MV-4-11 (cell line): Measurements from ENCODE around the gene COX10.
"Not testable (repeated sequence)": the region's sequence is repeated elsewhere in the genome, so short reads cannot be mapped to it uniquely, and the experiment has no call there.

Experiments
- DNase-seq: peaks from one replicate; lab custom pipeline; 2025; lab: John Stamatoyannopoulos, UW

Gene COX10

GRCh38 chr17:14179951-14180350 is 110.6 kb downstream of the COX10 start:
- not testable (repeated sequence) for DNase-seq

GRCh38 chr17:14182084-14182483 is 112.8 kb downstream of the COX10 start:
- DNase-seq = not testable (repeated sequence)

DNA sequence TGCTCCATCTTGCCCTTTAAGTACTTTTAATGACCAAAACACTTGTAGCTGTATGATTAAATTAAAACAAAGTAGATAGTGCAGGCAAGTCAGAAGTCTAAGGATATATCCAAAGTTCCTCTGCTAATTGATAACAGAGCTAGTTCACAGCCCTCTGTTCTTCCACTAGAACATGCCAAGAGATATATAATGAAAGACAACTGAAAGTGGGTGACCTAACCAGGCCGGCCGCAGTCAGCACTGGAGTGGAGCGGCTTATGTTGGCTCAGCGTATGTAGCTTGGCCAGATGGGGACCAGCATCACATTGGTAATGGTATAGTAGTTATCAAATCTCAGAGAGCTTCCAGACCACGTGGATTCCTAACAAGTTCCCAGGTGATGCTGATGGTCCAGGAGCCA is 115.2 kb downstream of the COX10 start:
- DNase-seq = not testable (repeated sequence)

DNA sequence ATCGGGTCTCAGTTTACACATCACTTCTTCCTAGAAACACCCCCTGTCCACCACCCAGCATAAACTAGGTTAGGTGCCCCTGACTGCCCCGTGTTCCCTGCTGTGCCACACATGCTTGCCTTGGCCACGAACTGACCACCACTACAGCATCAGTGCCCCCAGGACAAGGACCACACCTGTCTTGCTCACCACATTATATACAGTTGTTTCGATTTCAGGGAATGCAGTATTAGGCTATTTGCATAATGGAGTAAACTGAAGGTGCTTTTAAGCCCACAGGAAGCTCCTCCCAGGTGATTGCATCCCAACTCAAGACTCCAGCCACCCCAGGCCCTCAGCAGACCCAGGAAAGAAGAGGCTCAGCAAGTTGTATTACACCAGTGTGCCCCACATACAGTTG is 117.1 kb downstream of the COX10 start:
- DNase-seq = not testable (repeated sequence)

DNA sequence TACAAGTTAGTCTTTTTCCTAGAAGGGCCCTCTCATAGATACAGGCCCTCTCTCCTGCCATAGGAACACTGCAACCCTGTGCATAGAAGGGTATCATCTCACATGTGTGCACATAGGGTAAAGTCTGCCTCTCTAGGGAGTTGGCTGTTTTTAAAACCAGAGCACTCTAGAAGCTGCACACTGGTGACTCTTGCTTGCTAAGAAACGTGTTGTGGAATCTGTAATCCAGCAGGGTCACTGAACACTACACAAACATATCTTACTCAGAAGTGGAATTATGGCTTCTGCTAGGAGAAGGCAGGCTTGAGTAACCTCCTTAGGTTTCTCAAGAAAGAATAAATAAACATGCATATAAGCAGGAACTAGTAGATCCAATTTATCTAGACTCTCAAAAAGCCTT is 121.5 kb downstream of the COX10 start:
- not testable (repeated sequence) for DNase-seq

- not testable (repeated sequence) for DNase-seq
These were observed 122.2 kb downstream of the COX10 start for GRCh38 chr17:14191469-14191868.

DNA sequence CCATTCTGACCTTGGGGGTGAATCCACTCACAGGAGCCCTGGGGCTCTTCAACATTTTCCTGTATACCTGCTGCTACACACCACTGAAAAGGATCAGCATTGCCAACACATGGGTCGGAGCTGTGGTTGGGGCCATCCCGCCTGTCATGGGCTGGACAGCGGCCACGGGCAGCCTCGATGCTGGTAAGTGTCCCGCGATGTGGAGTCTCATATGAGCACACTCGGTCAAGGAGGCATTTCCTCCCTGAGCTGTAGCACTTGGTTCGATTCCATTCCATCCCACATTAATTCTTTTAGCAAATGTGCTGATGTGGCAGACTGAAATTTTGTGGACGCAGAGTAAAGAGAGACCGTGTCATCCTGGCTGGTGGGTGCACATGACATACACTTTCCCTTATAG is 122.7 kb downstream of the COX10 start:
- DNase-seq = not testable (repeated sequence)

- not testable (repeated sequence) for DNase-seq
These were observed 123.5 kb downstream of the COX10 start for GRCh38 chr17:14192636-14193344.

- DNase-seq = no peak
These were observed 127.2 kb downstream of the COX10 start for GRCh38 chr17:14196377-14196997.

DNA sequence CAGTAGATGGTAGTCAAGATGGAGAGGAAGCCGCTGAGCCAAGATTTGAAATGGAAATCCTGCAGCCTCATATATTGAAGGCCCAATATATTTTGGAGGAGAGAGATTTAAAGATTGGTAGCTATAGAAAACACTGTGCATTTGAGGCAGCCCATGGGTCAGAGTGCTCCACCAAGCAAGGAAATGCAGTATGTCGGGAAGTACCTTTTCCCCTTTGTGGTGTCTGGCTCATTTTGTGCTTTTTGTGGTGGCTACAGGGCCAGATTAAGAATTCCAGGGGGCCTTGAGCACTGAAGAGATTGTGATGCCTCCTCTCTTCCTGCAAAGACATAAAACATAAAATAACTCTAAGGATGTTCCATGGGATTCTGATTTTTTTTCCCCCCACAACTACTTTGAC is 127.8 kb downstream of the COX10 start:
- DNase-seq = no peak

DNA sequence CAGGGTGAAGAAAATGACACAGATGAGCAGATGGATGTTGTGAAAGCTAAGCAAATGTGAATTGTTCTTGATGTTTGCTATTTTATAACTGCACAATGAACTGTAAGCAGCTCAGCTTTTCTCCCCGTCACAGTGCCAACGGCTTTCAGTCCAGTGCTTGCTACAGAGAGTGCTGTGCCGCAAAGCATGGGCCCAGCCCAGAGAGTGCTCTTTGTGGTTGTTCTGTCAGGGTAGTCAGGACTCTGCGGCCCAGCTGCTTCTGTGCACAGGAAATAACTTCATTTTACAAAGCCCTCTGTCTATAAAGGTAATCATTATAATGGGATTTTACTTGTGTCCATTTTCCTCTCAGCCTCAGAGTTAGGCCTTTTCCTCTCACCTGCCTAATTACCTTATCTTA is 128.3 kb downstream of the COX10 start:
- no peak for DNase-seq

- DNase-seq = no peak
These were observed 128.7 kb downstream of the COX10 start for GRCh38 chr17:14198013-14198412.

- DNase-seq = no peak
These were observed 129.3 kb downstream of the COX10 start for GRCh38 chr17:14198575-14198974.

DNA sequence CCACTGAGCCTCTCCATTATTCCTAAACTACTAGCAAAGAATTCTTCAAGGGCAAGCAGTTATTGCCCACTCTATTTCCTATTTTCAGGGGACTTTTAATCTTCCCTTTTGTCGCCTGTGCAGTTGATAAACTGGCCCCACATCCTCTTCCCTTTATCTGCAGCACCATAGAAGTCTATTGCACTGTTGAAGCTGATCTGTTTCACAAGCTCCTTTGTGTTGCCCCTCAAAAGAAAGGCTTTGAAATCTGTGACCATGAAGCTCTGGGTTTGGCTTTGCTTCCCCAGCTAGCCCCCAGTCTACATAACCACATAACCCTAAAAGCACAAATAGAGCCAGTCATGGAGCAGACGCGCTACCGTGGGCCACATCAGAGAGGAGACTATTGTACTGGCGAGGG is 130.3 kb downstream of the COX10 start:
- DNase-seq = no peak

GRCh38 chr17:14200354-14200753 is 131.1 kb downstream of the COX10 start:
- DNase-seq = no peak

GRCh38 chr17:14201021-14201987 is 132.0 kb downstream of the COX10 start:
- DNase-seq = peak; percentile 9

DNA sequence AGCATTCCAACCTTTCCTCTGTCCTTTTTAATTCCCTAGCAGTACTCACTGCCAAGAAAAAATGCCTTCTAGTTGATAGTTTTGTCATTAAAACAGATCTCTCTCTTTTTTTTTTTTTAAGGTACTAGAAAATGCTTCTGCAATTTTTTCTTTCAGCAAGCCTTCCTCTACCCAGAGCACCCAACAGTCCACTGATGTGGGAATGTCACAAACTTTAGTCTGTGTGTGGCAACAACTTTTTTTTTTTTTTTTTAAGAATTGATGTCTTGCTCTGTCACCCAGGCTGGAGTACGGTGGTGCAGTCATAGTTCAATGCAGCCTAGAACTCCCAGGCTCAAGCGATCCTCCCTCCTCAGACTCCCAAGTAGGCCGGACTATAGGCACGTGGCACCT is 132.7 kb downstream of the COX10 start:
- peak; percentile 39 for DNase-seq

DNA sequence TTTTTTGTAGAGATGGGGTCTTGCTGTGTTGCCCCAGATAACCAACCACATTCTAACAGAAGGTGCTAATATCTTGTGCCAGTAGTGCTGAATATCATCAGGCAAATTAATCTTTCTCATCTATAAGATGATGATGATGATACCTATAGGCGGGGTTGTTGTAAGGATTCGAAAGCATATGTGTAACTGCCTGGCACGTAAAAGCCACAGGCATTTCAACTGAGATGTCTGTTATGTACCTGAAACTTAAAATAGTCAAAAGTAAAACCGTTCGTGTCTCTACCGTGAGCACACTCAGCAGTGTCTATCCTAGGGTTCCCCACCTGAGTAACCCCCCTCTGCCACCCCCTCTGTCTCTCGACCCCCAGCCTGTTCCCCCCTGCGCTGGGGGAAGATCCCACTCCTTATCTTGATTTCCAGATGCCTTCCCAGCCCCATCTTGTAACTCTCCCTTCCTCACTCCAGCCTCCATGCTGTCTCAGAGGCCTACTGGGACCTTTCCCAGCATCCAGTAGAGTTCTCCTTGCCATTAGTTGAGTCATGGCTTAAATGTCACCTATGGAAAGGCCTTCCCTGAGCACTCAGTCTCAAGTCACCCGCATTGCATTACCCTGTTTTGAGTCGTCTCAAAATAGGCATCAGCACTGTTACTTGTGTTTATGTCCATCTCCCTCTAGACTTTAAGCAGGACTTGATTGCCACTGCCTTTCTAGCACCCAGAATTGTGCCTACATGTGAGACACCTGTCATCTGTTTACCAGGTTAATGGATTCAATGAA is 133.3 kb downstream of the COX10 start:
- no peak for DNase-seq

- no peak for DNase-seq
These were observed 134.1 kb downstream of the COX10 start for GRCh38 chr17:14203388-14203787.

GRCh38 chr17:14204084-14204483 is 134.8 kb downstream of the COX10 start:
- DNase-seq = no peak

DNA sequence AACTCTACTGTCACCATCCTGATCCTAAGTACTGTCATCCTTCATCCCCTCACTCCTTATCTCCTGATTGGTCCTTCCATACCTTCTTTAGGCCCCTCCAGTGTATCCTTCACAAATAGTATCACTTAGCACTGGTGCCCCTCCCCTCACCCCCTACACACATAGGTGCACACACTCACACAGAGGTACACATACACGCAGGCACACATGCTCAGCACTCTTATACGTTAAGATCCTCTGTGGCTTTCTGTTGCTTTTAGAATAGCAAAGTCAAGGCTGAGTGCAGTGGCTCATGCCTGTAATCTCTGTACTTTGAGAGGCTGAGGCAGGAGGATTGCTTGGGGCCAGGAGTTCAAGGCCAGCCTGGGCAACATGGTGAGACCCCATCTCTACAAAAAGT is 135.2 kb downstream of the COX10 start:
- DNase-seq = no peak

DNA sequence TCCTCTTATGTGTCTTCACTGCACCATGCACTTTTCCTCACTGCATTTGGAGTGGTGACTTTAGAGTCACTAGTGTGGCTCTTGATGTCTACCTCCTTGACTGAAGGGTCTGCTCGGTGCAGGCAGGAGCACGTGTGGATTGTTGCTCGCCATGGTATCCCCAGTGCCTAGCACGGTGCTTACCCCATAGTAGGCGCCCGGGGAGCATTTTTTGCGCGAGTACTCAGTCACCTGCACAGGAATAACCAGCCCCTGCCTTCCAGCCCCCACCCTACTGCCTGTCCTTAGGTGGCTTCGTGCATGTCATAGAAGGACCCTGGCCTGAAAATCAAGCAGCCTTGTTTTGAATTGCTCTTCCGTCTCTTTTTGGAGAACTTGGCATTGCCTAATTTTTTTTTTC is 136.1 kb downstream of the COX10 start:
- DNase-seq = no peak
